A204.1 (cell line): ENCODE data around the gene CTSW.

Source experiments
- FAIRE-seq: peaks from 2 replicates; lab custom pipeline; 2012; peaks lifted over from hg19 to GRCh38; lab: Jason Lieb, UNC

The CTSW gene

DNA sequence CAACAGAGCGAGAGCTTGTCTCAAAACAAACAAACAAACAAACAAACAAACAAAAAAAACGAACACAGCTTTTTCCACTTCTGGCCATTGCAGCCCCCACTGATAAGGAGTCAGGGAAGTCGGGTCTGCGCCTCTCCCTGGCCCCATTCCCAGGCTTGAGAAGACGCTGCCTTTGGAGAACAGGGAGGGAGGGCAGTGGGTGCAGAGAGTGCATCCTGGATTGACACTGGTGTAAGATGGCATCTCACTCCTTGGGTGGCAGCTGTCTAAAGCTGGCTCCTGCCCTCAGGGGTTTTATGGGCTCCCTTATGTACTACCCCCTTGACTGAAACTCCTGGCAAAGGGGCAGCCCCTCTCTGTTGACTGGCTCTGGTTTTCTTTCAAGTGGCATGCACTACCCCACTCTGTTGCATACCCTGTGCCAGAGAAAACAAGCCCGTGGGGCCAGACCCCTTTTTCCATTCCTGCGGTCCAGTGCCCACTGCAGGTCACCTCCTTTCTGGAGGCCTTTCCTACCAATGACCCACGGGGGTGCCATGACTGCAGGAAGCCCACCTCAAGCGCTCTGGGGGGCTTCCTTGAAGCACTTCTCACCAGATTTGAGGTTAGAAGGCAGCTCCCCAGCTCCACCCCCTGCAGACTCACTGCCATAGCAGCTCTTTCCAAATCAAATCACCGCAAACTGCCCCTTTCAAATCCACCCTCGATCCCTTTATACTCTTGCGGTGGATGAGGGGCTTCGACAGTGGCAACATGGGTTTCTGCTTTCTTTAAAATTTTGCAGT, 52.3 kb downstream of the CTSW start:
- FAIRE-seq = no peak

DNA sequence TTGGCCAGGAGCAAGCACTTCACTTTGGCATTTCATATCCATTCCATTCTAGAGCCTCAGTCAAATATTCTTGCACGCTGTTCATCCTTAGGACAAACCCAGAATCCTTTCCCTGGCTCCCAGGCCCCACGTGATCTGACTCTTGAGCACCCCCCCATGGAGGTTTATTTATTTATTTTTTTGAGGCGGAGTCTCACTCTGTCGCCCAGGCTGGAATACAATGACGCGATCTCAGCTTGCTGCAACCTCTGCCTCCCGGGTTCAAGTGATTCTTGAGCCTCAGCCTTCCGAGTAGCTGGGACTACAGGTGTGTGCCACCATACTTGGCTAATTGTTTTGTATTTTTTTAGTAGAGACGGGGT, 52.9 kb downstream of the CTSW start:
- FAIRE-seq = no peak
